Ovary (tissue), 3 donors: ENCODE measurements around the gene CTH.

Source experiments
- CTCF ChIP-seq, 3 donors: fragments of 450-650 bp in 2 of 3; fragments of 200-600 bp in 1 of 3; IDR thresholded peaks; one replicate each; pipeline versions ENCODE4 v1.5.1 to v1.8.0; 2016 to 2022; ENCODE audit warnings: antibody characterized with exemption in 3 of 3, mild to moderate bottlenecking in 1 of 3
- EP300 ChIP-seq: sonication (generic); formaldehyde crosslinking; IDR thresholded peaks from one replicate; pipeline ENCODE4 v1.6.1; 2017; ENCODE audit warnings: antibody characterized with exemption
- POLR2A ChIP-seq: fragments of 450-650 bp; IDR thresholded peaks from one replicate; pipeline ENCODE4 v1.6.1; 2017; ENCODE audit warnings: antibody characterized with exemption, mild to moderate bottlenecking, moderate library complexity
- donor health status: DM: no; HTN: no; CAD: no.

GRCh38 chr1:70485624-70486023 lies 74.6 kb downstream of the CTH start:
- TF ChIP-seq CTCF (IDR thresholded peaks at IDR 0.05) (no peak), EP300 (no peak), POLR2A (no peak)
